SK-N-SH (cell line): Measurements from ENCODE around the gene SBSN.

Experiments
- CTCF ChIP-seq: fragments of 200-600 bp; sonication (generic); IDR thresholded peaks from 2 replicates; pipeline ENCODE4 v1.6.1; 2017; ENCODE audit warnings: antibody characterized with exemption, mild to moderate bottlenecking, moderate library complexity
- EP300 ChIP-seq, 2 experiments: IDR thresholded peaks; 2 replicates each; pipeline versions ENCODE4 v1.4.0 to v1.6.1; 2012; ENCODE audit warnings: borderline replicate concordance in 1 of 2, low read depth in 1 of 2, low read length in 1 of 2
- GATA2 ChIP-seq: sonication (generic); formaldehyde crosslinking; IDR thresholded peaks from 2 replicates; pipeline ENCODE4 v1.5.0; 2020; ENCODE audit warnings: mild to moderate bottlenecking, missing genetic modification reagents
- JUND ChIP-seq: IDR thresholded peaks from 2 replicates; pipeline ENCODE4 v1.4.0; 2012
- MXI1 ChIP-seq: IDR thresholded peaks from 2 replicates; pipeline ENCODE4 v1.6.1; 2012; ENCODE audit warnings: mild to moderate bottlenecking, low read depth, low read length, improper control_type of control experiment
- NRF1 ChIP-seq: IDR thresholded peaks from 2 replicates; pipeline ENCODE4 v1.6.1; 2012; ENCODE audit warnings: low read depth, mild to moderate bottlenecking, low read length
- POLR2AphosphoS5 ChIP-seq: IDR thresholded peaks from 2 replicates; pipeline ENCODE4 v1.6.1; 2012; ENCODE audit warnings: low read depth, low read length
- RCOR1 ChIP-seq: fragments of 150-350 bp; IDR thresholded peaks from 2 replicates; pipeline ENCODE4 v1.6.1; 2017; ENCODE audit warnings: antibody characterized with exemption, low read length
- RFX5 ChIP-seq: IDR thresholded peaks from 2 replicates; pipeline ENCODE4 v1.6.1; 2012; ENCODE audit warnings: mild to moderate bottlenecking, improper control_type of control experiment, low read length
- SMC3 ChIP-seq: IDR thresholded peaks from 2 replicates; pipeline ENCODE4 v1.6.1; 2012; ENCODE audit warnings: low read depth, low read length, improper control_type of control experiment
- TCF12 ChIP-seq: IDR thresholded peaks from 2 replicates; pipeline ENCODE4 v1.4.0; 2012
- USF1 ChIP-seq: IDR thresholded peaks from 2 replicates; pipeline ENCODE4 v1.4.0; 2012; ENCODE audit warnings: low read depth, borderline replicate concordance
- USF2 ChIP-seq: fragments of 150-350 bp; IDR thresholded peaks from 2 replicates; pipeline ENCODE4 v1.6.1; 2017; ENCODE audit warnings: antibody characterized with exemption, low read length, low read depth, borderline replicate concordance
- YY1 ChIP-seq: IDR thresholded peaks from 2 replicates; pipeline ENCODE4 v1.4.0; 2012; ENCODE audit warnings: low read depth, mild to moderate bottlenecking

- TF ChIP-seq CTCF (peak; percentile 81), GATA2 (no peak), RCOR1 (no peak), YY1 (no peak), MXI1 (no peak), TCF12 (no peak), RFX5 (no peak), SMC3 (peak; percentile 55), POLR2AphosphoS5 (no peak), EP300 (IDR thresholded peaks at IDR 0.05; ENCODE audit: borderline replicate concordance in 1 of 2, low read depth in 1 of 2, low read length in 1 of 2) (no peak), NRF1 (no peak), USF1 (no peak), USF2 (no peak), JUND (no peak)
These were observed 21.2 kb upstream of the SBSN start for GRCh38 chr19:35549174-35549788.
